Activated CD4-positive, alpha-beta T cell treated with anti-CD3 and anti-CD28 coated beads, Interleukin-2, Interleukin-6, amounts not matched to agents 100 ng/mL and 50 ng/mL, durations not matched to agents 16 hours and 8 hours (primary cell): ENCODE results near the gene RPL36.
"Not testable (repeated sequence)": the region's sequence is repeated elsewhere in the genome, so short reads cannot be mapped to it uniquely, and the experiment has no call there.

ENCODE experiments used
- DNase-seq: peaks from one replicate; pipeline ENCODE4 v3.0.0-alpha.2; 2020

The RPL36 gene

GRCh38 chr19:5691822-5692722 lies 2.0 kb downstream of the RPL36 start:
- DNase-seq: peak; percentile 41

- no peak for DNase-seq
Observed at GRCh38 chr19:5692723-5693194, 2.7 kb downstream of the RPL36 start.

DNA sequence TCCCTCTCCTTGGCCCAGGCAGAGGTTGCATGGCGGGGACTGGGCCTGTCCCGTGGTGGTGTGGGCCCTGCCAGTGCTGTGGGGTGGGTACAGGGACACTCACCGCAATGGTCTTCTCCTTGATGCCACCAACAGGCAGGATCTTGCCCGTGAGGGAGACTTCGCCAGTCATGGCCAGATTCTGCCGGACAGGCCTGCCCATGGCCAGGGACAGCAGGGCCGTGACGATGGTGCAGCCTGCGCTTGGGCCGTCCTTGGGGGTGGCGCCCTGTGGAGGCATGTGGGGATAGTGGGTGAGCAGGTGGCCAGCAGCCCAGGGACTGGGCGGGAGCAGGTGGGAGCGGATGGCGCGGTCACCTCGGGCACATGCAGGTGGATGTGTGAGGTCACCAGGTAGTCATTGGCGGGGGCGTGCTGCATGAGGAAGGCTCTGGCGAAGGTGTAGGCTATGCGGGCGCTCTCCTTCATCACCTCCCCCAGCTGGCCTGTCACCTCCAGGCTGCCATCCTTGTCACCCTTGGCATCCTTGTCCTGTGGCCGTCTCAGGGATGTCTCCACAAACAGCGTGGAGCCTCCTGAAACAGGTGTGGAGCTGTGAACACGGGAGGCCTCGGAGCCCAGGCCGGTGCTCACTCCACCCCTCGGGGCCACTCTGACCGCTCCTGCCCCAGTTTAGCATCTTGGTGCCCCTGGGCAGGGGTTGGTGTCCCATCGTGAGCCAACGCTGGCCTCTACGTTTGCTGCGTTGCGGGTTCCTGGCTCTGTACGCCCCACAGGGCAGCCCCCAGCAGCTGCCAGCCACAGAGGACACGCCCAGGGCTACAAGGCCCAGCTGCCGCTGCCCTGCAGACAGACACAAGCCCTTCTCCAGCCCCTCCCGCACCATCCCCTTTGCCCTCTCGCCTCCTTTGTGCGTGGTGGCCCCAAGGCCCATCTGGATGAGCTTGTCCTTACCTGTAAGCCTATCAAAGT lies 3.4 kb downstream of the RPL36 start:
- no peak for DNase-seq

- no peak for DNase-seq
Observed at GRCh38 chr19:5694167-5694955, 4.3 kb downstream of the RPL36 start.

- no peak for DNase-seq
Observed at GRCh38 chr19:5694956-5695648, 5.0 kb downstream of the RPL36 start.

GRCh38 chr19:5695649-5696195 lies 5.6 kb downstream of the RPL36 start:
- DNase-seq: no peak

DNA sequence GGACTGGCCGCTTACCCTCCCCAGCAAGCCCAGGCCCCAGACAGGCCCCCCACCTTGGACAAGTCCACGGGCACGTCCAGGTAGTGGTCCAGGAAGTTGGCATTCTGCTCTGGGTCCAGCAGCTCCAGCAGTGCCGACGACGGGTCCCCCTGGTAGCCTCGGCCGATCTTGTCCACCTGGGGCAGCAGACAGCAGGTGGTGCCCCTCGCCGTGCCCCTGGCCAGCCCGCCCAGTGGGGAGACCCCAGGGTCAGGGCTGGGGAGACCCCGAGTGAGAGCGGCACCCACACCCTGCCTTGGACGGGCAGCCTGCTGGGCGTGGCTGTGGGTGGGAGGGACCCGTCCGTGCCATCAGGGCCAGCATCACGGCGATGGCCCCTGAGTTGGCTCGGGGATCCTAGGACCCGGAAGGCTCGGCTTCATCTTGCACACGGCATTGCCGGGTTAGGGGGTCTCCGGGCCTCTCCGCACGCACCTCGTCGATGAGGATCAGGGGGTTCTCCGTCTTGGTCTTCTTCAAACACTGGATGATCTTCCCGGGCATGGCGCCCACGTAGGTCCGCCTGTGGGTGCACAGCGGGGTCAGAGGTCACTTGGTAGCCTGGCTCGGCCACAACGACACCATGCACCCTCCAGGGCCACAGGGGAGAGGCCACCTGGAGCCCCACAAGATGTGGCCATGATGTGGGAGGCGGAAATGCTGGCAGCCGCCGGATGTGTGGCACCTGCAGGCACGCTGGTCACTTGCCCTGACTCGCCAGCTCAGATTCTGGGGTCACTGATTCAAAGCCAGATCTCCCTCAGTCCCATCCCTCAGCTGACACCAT lies 6.3 kb downstream of the RPL36 start:
- no peak for DNase-seq

GRCh38 chr19:5697022-5697889 lies 7.2 kb downstream of the RPL36 start:
- DNase-seq: no peak

GRCh38 chr19:5697890-5698634 lies 8.0 kb downstream of the RPL36 start:
- no peak for DNase-seq

GRCh38 chr19:5698635-5699422 lies 8.7 kb downstream of the RPL36 start:
- no peak for DNase-seq

DNA sequence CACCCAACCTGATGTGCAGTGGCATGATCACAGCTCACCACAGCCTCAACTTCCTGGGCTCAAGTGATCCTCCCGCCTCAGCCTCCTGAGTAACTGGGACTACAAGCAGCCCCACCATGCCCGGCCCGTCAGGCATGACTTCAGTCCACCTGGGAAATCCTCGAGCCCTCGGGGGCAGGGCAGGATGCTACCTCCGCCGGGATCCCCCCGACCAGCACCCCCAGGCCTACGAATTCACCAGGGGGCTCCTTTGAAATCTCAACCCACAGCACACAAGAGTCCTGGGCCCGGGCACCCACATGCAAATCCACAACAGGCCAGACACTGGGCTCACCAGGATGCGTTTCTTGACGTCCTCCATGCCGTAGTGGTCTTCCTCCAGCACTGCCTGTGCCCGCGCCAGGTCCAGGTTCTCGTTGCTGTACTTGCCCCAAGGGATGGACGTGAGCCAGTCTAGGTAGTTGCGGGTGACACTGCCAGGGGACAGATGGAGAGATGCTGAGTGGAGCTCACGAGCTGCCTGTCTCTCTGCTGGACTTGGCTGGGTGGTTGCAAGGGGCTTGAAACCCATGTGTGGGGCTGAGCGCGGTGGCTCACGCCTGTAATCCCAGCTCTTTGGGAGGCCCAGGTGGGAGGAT lies 10.5 kb downstream of the RPL36 start:
- DNase-seq: no peak

DNA sequence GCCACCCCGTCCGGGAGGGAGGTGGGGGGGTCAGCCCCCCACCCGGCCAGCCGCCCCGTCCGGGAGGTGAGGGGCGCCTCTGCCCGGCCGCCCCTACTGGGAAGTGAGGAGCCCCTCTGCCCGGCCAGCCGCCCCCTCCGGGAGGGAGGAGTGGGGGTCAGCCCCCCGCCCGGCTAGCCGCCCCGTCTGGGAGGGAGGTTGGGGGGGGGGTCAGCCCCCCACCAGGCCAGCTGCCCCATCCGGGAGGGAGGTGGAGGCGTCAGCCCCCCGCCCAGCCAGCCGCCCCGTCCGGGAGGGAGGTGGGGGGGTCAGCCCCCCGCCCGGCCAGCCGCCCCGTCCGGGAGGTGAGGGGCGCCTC lies 11.9 kb downstream of the RPL36 start:
- not testable (repeated sequence) for DNase-seq

GRCh38 chr19:5703819-5704818 lies 14.0 kb downstream of the RPL36 start:
- DNase-seq: no peak

DNA sequence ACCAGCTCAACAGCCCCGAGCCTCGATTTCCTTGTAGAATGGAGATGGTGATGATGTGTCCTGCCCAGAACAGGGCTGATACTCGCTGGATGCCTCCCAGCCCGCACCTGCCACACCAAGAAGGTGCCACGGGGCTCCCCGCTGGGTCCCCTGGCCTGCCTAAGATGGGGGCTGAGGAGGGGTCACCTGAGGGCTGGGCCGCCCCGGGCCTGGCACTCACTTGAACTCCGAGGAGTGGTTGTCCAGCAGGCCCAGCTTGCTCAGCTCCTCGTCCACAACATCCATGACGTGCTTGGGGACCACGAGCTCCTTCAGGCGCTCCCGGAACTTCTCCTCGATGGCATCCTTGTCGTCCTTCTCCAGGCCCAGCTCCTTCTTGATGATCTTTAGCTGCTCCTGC lies 15.5 kb downstream of the RPL36 start:
- no peak for DNase-seq

DNA sequence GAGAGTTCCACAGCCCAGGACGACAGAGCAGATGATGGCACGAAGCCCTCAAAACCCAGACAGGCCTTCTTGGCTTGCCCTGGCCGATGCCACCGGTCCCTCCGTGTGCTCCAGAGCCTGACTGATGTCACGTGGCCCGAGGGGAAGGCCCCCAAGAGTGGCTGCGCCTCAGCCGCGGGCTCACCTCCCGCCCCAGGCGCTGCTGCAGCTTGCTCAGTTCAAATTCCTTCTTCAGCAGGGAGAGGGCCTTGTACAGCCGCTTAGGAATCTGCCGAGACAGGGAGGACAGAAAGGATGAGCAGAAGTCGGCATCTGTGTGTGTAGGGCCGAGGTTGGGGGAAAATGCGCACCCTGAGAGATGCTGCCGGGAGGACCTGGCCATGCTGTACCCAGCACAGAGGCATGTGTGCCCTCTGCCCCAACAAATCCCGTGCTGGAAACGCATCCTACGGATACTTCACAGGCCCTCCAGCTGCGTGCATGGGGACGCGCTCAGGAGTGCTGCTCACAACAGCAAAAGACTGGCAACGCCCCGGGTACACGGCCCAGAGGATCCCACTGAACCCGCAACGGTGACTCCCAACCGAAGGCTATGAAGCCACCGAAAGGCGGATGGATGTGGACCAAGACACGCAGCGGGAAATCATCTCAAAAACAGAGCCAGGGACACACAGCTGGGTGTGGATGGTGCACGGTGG lies 16.9 kb downstream of the RPL36 start:
- DNase-seq: no peak
